GM21529 (cell line): ENCODE results near the gene BORCS6.

Experiments used
- ATAC-seq: cut with Tn5 transposase; IDR thresholded peaks from one replicate; pipeline ENCODE4 v1.9.1; 2021; ENCODE audit not compliant: unreplicated experiment

Gene BORCS6

DNA sequence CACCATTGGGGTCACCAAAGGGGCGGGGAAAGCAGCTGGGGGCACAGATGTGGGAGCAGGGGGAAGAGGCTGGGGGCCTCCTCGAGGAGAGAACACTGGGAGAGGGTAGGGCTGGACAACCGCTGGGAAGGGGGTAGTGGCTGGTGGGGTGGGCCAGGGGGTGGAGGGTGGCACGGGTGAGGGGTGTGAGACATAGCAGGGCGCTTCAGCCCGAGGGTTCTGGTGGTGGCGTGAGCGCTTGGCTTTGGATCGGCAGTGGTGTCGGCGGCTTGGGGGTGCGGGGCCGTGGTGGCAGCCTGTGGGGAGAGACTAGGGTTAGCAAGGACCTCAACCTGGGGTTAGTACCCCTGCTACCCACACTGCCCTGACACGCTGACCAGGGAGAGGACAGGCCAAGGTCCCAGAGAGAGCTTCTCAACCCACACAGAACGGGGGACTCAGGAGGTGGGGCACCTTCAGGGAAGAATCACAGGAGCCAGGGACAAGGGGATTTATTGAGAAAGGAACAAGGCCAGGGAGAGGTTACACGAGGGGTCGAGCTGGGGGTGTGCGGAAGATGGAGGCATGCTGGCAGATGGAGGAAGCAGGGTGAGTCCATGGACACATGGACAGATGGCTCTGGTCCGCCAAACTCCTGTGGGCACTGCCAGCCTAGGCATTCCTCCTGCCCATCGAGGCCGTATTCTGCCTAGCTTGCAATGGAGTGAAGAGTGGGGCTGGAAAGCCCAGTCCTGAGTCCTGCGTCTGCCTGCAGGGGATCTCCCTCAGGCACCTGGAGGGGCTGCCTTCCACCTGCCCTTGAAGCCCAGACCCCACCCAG lies 46.2 kb downstream of the BORCS6 start:
- ATAC-seq = no peak

DNA sequence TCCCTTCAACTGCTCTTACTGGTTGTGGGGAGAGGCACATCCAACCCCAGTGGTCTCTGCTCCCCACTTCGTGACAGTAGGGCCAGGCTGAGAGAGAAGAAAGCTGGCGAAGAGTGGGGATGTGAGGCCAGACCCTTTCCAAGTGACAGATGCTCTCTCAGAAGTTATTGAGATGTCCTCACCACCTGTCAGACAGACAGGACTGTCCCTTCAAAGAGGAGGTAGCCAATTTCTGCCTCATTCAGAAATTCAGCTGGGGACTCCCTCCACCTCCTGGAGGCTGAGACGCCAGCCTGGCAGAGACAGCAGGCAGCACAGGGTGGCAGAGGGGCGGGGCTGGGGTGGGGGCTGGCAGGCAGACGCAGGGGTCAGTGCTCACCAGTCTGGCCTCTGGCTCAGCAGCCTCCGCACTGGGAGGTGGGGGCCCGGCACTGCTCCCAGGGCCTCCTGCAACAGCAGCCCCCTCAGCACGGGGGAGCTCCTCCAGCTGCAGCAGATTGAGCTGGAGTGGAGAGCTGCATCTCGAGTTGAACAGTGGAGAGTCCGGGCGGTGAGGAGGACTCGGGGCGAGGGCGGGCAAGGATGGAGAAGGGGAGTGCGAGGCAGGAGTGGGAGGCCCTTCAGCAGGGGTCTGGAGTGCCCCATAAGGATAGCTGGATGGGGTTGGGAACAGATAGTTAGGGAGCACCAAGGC lies 46.9 kb downstream of the BORCS6 start:
- ATAC-seq = no peak

GRCh38 chr17:8142158-8142886 lies 47.7 kb downstream of the BORCS6 start:
- no peak for ATAC-seq

DNA sequence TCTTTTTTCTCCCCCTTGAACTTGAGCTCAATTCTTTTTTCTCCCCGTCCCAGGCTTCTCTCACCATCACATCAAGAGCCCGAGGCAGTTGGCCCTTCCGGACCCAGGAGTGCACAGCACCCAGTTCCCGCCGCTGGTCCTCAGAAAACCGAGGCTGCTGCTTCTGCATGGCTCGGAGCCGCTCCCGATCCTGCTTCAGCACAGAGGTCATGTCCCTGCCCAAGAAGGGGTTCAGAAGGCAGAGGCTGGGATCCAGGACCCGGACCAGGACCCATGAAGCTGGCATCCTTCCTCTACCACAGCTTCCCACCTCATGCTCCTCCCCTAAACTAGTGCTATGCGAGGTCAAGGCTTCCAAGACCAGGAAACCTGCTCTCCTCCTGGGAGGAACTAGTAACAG lies 48.2 kb downstream of the BORCS6 start:
- ATAC-seq = no peak

GRCh38 chr17:8141045-8141444 lies 48.9 kb downstream of the BORCS6 start:
- ATAC-seq = no peak

- no peak for ATAC-seq
These were observed 49.6 kb downstream of the BORCS6 start for GRCh38 chr17:8140065-8141029.

DNA sequence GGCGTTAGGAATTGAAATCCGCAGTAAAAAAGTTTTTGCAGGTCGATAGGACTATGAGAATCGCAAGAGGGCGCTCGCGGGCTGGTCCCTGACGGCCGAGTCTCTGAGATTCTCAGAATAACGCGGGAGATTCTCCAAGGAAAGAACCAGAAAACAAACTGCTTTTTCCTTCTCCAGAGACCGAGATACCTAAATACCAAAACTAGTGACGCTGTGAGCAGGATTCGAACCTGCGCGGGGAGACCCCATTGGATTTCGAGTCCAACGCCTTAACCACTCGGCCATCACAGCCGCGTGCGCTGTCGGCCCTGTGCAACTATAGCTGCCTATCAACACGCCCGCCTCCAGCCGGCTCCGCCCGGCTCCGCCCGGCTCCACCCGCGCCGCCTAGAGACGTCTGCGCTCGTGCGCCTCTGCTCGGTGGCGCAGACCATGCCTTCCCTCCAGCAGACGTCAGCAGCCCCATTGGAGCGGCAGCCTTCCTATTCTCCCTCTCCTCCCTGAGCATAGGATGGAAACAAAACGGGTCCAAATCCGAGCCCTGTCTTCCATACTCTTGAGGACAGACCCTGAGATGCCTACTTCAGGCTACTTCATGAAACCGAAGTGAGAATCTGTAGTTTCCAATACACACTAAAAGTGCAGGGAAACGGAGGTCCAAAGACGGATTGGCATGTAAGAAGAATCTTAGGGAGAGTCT lies 51.2 kb downstream of the BORCS6 start:
- ATAC-seq = peak; percentile 80

DNA sequence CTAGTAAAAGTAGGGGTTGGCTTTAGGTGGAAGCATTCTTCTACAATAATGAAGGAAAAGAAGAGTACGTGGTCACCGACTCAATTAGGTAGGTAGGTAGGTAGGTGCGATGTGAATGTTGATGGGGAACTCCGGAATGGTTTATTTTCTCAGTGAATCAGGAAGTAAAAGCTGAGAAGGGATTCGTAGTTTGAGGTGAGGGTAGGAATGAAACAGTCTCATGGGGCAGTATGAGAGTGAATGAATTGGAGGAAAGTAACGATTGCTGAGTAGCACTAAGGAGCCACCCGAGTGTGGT lies 51.7 kb downstream of the BORCS6 start:
- no peak for ATAC-seq
